Esophagus mucosa (tissue), 1 donor: ENCODE results near the gene IL1B. TPM values are rescaled to one million over a fixed set of nuclear protein-coding genes. Genes with fewer than 3 reads are reported as not detected.
A peak's percentile ranks its signal among the peaks of the same experiment; 100 is the strongest.

Source experiments
- ATAC-seq: fragments of 200-7000 bp; cut with Tn5 transposase; one replicate; pipeline ENCODE4 v1.9.1; 2020
- total RNA-seq: library from RNA; stranded (reverse); gene quantifications from one replicate; pipeline ENCODE4 v1.2.4, GENCODE V29; 2023
- donor health status: DM: yes; HTN: yes; CAD: no.

IL1B gene
- total RNA-seq, 1 donor from 2014 or later: 4.1 TPM

- no peak for ATAC-seq
These were observed 7.2 kb downstream of the IL1B start for GRCh38 chr2:112829101-112829960.

- no peak for ATAC-seq
These were observed 8.3 kb downstream of the IL1B start for GRCh38 chr2:112828251-112828691.

GRCh38 chr2:112827604-112828185 lies 8.9 kb downstream of the IL1B start:
- no peak for ATAC-seq

GRCh38 chr2:112827009-112827408 lies 9.6 kb downstream of the IL1B start:
- no peak for ATAC-seq

- no peak for ATAC-seq
These were observed 10.9 kb downstream of the IL1B start for GRCh38 chr2:112825706-112826105.

GRCh38 chr2:112824694-112825085 lies 11.9 kb downstream of the IL1B start:
- ATAC-seq: no peak

- ATAC-seq: no peak
These were observed 14.9 kb downstream of the IL1B start for GRCh38 chr2:112821682-112822081.

GRCh38 chr2:112821142-112821541 lies 15.4 kb downstream of the IL1B start:
- no peak for ATAC-seq

GRCh38 chr2:112820343-112820742 lies 16.2 kb downstream of the IL1B start:
- no peak for ATAC-seq

- ATAC-seq: no peak
These were observed 17.5 kb downstream of the IL1B start for GRCh38 chr2:112819081-112819480.

GRCh38 chr2:112818094-112818902 lies 18.3 kb downstream of the IL1B start:
- no peak for ATAC-seq

GRCh38 chr2:112817082-112817689 lies 19.4 kb downstream of the IL1B start:
- no peak for ATAC-seq

GRCh38 chr2:112814278-112814677 lies 22.3 kb downstream of the IL1B start:
- ATAC-seq: peak; percentile 67

GRCh38 chr2:112813280-112813966 lies 23.2 kb downstream of the IL1B start:
- ATAC-seq: no peak

GRCh38 chr2:112812318-112813267 lies 24.0 kb downstream of the IL1B start:
- ATAC-seq: peak; percentile 76

GRCh38 chr2:112811841-112812306 lies 24.7 kb downstream of the IL1B start:
- ATAC-seq: peak; percentile 82

GRCh38 chr2:112811276-112811831 lies 25.2 kb downstream of the IL1B start:
- peak; percentile 2 for ATAC-seq

- no peak for ATAC-seq
These were observed 27.5 kb downstream of the IL1B start for GRCh38 chr2:112809112-112809511.

- ATAC-seq: no peak
These were observed 29.3 kb downstream of the IL1B start for GRCh38 chr2:112807233-112807807.

GRCh38 chr2:112805542-112805941 lies 31.0 kb downstream of the IL1B start:
- ATAC-seq: peak; percentile 95
